ENCODE results near the gene YY1. TPM values are rescaled to one million over a fixed set of nuclear protein-coding genes. Genes with fewer than 3 reads are reported as not detected.
"Not testable (repeated sequence)": the region's sequence is repeated elsewhere in the genome, so short reads cannot be mapped to it uniquely, and the experiment has no call there.

Gene YY1
- total RNA-seq, 1 donor from 2014 or later = 70.0 TPM

DNA sequence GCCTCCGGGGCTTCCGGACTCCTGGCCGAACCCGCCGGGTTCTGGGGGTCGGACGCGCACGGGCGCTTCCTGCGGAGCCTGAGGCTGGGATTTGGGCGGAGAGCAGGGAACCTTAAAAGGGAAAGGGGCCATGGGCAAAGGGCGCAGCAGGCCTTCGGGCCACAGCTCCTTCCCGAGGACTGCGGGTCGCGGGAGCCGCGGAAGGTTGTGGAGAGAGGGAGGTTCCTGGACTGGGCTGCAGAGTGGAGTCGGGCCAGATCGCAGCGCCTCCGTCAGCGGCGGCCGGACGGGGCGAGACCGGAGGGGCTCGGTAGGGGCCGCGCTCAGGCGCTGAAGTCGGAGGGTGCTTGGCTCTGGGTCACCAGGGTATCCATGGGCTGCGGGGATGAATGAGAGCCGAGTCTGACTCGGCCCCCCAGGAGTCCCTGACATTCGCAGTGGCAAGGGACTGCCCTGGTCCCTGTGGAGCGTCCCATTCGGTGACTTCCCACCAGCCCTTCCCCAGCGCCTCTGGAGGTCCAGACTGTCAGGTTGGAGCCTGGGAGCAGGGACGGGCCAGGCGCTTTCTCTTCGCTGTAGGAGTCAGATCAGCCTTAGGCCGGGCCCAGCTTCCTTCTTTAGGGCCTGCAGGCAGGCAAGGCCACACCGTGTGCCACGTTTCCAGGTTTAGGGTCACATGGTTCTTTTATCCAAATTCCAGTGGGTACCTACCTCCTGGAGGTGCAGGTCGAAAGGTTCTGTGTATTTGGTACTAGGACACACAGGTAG lies 68.2 kb downstream of the YY1 start:
- Mint-ChIP-seq H3K36me3 (ENCODE audit: low read depth) (no peaks in the 10 kb centered on the region), H3K4me3 (ENCODE audit: unreplicated experiment) (peak overlapping the region; percentile 79), H3K9me3 (ENCODE audit: low read depth) (no peaks in the 10 kb centered on the region), H3K4me1 (ENCODE audit: low read depth) (peaks cover 42% of the 10 kb centered on the region), H3K27me3 (ENCODE audit: low read depth) (no peaks in the 10 kb centered on the region), H3K27ac (ENCODE audit: unreplicated experiment) (peak overlapping the region; percentile 69)
- DNase-seq (ENCODE audit: low spot score) = no peak
- TF ChIP-seq, protein P1, sequence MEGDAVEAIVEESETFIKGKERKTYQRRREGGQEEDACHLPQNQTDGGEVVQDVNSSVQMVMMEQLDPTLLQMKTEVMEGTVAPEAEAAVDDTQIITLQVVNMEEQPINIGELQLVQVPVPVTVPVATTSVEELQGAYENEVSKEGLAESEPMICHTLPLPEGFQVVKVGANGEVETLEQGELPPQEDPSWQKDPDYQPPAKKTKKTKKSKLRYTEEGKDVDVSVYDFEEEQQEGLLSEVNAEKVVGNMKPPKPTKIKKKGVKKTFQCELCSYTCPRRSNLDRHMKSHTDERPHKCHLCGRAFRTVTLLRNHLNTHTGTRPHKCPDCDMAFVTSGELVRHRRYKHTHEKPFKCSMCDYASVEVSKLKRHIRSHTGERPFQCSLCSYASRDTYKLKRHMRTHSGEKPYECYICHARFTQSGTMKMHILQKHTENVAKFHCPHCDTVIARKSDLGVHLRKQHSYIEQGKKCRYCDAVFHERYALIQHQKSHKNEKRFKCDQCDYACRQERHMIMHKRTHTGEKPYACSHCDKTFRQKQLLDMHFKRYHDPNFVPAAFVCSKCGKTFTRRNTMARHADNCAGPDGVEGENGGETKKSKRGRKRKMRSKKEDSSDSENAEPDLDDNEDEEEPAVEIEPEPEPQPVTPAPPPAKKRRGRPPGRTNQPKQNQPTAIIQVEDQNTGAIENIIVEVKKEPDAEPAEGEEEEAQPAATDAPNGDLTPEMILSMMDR (IDR thresholded peaks at IDR 0.05) = peak; percentile 34

DNA sequence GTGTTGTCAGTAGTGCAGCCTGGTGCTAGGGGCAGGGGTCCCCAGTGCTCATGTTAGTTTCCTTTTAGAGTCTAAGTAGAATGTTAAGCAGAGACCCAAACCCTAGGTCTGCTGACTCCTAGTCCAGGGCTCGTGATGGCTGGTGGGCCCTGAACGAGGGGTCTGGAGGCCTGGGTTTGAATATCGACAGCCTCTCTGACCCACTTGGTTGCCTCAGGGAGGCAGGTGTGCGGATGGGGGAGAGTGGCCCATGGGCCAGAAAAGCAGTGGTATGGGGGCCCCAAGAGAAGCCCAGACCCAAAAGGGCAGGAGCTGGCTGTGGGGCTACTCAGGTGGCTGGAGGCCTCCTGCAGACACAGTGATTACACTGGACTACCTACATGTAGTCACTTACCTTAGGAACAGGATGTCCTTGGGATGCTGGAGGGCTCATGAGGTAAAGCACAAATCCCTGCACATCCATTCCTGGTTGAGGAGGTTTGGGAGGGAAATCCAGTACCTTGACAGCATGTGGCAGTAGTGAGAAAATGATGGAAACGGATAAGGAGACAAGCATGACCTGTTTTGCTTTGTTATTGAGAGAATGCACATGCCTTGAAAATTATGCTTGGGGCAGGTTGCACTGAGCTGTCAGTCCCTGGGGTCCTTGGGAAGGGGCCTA lies 69.0 kb downstream of the YY1 start:
- Mint-ChIP-seq H3K9me3 (ENCODE audit: low read depth) (no peaks in the 10 kb centered on the region), H3K4me3 (ENCODE audit: unreplicated experiment) (peak overlapping the region; percentile 79), H3K36me3 (ENCODE audit: low read depth) (no peaks in the 10 kb centered on the region), H3K27me3 (ENCODE audit: low read depth) (no peaks in the 10 kb centered on the region), H3K27ac (ENCODE audit: unreplicated experiment) (peak overlapping the region; percentile 5), H3K4me1 (ENCODE audit: low read depth) (peaks cover 41% of the 10 kb centered on the region)
- TF ChIP-seq, protein P1 (IDR thresholded peaks at IDR 0.05) = no peak
- no peak for DNase-seq (ENCODE audit: low spot score)

- H3K4me3 Mint-ChIP-seq (ENCODE audit: unreplicated experiment) = not testable (repeated sequence)
- Mint-ChIP-seq H3K27ac (ENCODE audit: unreplicated experiment) (peak overlapping the region; percentile 22), H3K4me1 (ENCODE audit: low read depth) (peaks cover 39% of the 10 kb centered on the region)
Measured at GRCh38 chr14:100308427-100308792, 69.5 kb downstream of the YY1 start.

DNA sequence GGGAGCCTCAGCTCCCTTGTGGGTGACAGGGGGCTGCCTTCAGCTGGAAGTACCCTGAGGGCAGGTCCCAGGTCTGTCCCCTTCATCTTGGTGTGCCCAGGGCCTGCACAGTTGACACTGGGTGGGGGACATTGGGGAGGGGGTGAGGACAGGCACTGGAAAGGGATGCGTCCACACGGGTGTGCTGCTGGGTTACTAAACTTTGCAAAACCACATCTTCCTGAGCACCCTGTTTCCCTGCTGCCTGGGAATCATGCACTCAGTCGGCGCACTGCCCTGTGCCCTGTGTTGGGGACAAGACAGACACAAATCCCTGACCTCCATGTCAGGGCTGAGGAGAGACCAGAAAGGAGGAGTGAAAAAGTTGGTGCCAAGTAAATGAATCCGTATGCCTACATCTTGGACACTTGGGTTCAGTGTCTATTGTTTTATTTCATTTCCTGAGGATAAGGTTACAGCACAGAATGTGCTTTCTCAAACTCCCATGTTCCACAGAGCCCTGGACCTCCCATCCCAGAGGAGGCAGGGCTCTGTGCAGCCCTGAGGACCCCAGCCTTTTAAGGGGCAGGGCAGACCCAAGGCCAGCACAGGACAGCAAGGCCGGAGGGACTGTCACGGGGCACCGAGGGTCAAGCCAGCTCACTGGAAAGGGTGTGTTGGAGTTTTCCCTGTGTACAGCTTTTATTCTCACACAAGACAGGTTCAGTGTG lies 70.2 kb downstream of the YY1 start:
- DNase-seq (ENCODE audit: low spot score) = no peak
- Mint-ChIP-seq H3K4me1 (ENCODE audit: low read depth) (peaks cover 40% of the 10 kb centered on the region), H3K27me3 (ENCODE audit: low read depth) (no peaks in the 10 kb centered on the region), H3K27ac (ENCODE audit: unreplicated experiment) (no peak overlapping the region), H3K4me3 (ENCODE audit: unreplicated experiment) (no peak overlapping the region), H3K9me3 (ENCODE audit: low read depth) (no peaks in the 10 kb centered on the region), H3K36me3 (ENCODE audit: low read depth) (no peaks in the 10 kb centered on the region)
- TF ChIP-seq, protein P1 (IDR thresholded peaks at IDR 0.05) = peak; percentile 23

More at GRCh38 chr14:100308427-100308792, 69.5 kb downstream of the YY1 start:
- H3K9me3 Mint-ChIP-seq (ENCODE audit: low read depth); H3K27me3 Mint-ChIP-seq (ENCODE audit: low read depth); DNase-seq (ENCODE audit: low spot score); H3K36me3 Mint-ChIP-seq (ENCODE audit: low read depth): not testable (repeated sequence)

GRCh38 chr14:100312110-100312876 lies 73.3 kb downstream of the YY1 start:
- not testable (repeated sequence) for H3K4me3 Mint-ChIP-seq (ENCODE audit: unreplicated experiment); H3K27ac Mint-ChIP-seq (ENCODE audit: unreplicated experiment); H3K36me3 Mint-ChIP-seq (ENCODE audit: low read depth); DNase-seq (ENCODE audit: low spot score); H3K9me3 Mint-ChIP-seq (ENCODE audit: low read depth); H3K27me3 Mint-ChIP-seq (ENCODE audit: low read depth)
- peaks cover 26% of the 10 kb centered on the region for H3K4me1 Mint-ChIP-seq (ENCODE audit: low read depth)

Data from chondrocyte (in vitro differentiated cells).